Activated T-cell treated with anti-CD3 and anti-CD28 coated beads for 4 hours (primary cell): ENCODE data around the gene PLPP3.
"Not testable (repeated sequence)": the region's sequence is repeated elsewhere in the genome, so short reads cannot be mapped to it uniquely, and the experiment has no call there.

Experiments
- DNase-seq: peaks from one replicate; pipeline ENCODE4 v3.0.0-alpha.2; 2020

The PLPP3 gene

DNA sequence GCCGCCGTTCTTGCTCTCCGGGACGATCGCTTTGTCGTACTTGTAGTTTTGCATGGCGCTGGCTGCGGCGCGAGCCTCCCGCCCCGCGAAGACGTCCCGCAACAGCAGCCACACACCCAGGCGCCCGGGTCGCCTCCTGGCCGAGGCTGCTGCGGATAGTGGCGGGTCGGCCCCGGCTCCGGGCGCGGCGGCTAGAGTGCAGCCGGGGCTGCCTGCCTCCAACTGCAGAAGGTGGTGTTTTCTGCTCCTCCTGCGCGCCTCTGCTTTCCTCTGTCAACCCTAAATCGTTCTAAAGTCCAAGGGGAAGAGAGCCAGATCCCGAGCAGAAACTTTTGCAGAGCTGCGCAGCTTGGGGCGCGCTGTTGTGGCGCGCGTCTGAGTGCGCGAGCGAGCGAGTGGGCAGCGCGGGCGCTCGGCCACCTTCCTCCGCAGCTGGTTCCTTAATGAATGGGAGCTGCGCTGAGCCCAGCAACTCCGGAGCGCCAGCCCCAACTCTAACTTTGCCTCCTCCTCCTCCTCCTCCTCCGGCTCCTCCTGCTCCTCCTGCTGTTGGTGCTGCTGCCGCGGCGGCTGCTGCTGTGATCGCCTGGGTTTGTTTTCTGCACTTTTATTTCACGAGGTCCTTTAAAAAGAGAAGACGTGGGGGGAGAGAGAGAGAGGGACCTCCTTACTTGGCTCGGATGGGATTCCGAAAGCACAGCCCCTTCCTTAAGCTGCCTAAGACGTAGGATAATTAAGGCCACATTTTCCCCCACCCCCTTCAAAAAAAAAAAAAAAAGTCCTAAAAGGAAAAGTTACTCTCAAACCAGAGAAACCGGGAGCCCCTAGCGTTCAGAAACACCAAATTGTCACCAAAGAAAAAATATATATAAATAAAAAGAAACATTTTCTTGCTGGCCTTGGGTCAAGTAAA, at the start of gene PLPP3:
Gene PLPP3, minus strand, starts transcription at position 601 of the 913 bp plus-strand sequence. Its CDS starts 547 bp downstream, at position 54.
- DNase-seq, result no peak

DNA sequence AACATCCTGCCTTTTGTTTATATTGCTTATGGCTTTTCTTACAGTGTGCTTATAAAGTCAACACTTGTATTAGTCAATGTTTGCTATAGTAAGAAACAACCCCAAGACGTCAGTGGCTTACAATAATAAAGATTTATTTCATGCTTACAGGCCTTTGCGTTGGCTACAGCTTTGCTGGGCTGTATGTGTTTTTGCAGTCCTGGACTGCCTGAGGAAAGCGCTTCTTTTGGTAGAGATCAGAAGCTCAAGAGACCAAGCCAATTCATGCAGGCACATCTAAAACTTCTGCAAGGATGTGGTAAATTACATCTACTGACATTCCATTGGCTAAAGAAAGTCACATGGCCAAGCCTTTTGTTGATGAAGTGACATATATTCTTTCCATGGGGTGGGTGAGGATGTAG, 48.3 kb upstream of the PLPP3 start:
- DNase-seq, result no peak

DNA sequence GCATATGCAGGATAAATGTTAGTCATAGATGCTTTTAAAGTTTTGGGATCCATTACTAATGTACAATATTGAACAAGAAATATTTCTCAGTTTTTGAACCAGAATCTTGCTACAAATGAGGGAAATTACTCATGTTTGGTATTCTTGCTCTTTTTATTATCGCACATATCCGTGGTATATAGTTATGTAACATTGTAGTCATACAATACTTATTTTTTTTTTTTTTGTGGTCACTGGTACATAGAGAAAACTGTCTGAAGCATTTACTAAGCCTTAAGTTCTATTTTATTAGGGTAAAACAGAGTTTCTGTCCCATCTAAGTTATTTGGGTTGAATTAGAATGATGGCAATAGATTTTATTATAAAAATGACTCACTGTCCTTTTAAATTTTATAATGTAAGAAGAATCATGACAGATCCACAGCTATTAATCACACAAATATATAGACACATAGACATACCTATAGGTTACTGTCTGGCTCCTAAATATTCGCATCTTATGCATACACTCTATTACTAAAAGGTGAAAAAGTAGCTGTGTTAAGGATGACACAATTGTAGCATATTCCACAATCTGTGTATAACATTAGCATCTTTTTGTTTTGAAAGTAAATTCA, 47.8 kb upstream of the PLPP3 start:
- no peak for DNase-seq

DNA sequence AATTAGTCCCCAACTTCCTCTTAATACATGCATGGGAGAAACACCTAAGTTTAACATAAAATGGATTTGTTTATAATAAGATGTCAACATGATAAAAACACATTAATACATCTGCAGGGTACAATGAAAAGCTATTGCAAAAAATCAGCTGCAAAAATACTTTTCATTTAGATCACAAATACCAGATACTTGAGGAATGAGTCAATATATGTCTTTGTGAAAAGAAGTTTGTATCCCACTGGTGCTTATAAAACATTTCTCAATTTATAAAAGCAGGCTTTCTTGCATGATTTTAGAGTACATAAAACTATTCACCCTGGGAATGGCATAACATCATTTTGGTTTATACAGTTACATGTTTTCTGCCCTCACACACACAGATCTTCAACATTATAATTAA, 47.2 kb upstream of the PLPP3 start:
- DNase-seq, result no peak

DNA sequence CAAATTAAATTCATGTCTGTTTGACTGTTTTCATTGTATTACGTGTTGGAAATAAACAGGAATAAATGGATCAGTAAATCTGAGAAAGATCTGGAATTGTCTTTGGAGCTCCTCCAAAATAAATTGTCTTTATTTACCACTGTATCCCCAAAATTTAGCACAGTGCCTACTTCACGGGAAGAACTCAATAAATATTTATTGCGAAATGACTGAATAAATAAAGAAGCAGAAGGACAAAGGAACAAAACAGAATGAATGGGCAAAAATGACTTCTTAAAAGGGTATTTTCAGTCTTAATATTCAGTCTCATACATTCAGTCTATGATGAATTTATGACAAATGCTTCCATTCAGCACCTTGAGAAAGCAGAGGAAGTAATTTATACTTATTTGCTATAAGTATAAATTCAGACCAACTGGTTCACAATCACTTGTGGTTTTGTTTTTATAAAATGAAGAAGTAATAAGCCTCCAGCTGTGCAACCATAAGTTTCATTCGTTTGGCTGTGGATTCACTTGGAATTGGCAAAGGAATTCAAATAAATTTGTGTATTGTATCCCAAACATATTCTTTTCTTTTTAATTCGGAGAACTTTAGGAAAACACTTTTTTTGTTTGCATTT, 46.6 kb upstream of the PLPP3 start:
- DNase-seq, result no peak

DNA sequence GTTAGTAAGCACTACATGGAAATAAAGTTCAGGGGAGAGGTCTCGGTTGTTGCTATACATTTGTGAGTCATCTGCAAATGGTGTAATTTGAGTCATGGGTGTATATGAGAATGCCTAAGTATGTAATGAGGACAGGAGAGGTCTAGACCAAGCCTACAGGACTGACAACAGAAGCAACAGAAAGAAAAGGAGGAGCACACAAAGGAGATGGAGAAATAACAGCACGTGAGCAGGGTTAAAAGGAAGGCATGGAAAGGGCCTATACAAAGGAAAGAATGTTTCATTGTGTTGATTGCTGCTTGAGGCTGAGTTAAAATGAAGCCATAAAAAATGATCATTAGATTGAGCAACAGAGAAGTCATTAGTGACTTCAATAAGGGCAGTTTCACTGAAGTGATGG, 37.8 kb upstream of the PLPP3 start:
- DNase-seq, result no peak

DNA sequence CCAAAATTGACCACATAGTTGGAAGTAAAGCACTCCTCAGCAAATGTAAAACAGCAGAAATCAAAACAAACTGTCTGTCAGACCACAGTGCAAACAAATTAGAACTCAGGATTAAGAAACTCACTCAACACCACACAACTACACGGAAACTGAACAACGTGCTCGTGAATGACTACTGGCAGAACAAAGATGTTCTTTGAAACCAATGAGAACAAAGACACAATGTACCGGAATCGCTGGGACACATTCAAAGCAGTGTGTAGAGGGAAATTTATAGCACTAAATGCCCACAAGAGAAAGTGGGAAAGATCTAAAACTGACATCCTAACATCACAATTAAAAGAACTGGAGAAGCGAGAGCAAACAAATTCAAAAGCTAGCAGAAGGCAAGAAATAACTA, 31.4 kb upstream of the PLPP3 start:
- DNase-seq, result not testable (repeated sequence)

DNA sequence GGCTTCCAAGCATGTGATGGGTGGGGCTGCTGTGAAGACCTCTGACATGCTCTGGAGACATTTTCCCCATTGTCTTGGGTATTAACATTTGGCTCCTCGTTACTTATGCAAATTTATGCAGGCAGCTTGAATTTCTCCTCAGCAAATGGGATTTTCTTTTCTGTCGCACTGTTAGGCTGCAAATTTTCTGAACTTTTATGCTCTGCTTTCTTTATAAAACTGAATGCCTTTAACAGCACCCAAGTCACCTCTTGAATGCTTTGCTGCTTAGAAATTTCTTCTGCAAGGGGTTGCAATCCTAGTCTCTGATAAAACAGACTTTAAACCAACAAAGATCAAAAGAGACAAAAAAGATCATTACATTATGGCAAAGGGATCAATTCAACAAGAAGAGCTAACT, 30.7 kb upstream of the PLPP3 start:
- DNase-seq, result not testable (repeated sequence)

DNA sequence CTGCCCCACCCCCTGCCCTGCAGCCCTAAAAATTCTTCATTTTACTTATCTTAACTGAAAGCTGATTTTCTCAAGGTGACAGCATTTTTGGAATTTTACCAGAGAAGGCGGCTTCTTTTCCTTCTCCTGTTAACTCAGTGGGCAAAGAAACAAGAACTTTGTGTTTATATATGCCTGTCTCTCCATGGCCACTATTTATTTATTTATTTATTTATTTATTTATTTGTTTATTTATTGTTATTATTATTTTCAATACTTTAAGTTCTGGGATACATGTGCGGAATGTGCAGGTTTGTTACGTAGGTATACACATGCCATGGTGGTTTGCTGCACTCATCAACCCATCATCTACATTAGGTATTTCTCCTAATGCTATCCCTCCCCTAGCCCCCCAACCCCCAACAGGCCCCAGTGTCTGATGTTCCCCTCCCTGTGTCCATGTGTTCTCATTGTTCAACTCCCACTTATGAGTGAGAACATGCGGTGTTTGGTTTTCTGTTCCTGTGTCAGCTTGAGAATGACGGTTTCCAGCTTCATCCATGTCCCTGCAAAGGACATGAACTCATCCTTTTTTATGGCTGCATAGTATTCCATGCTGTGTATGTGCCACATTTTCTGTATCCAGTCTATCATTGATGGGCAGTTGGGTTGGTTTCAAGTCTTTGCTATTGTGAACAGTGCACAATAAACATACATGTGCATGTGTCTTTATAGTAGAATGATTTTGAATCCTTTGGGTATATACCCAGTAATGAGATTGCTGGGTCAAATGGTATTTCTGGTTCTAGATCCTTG, 16.2 kb upstream of the PLPP3 start:
- not testable (repeated sequence) for DNase-seq

DNA sequence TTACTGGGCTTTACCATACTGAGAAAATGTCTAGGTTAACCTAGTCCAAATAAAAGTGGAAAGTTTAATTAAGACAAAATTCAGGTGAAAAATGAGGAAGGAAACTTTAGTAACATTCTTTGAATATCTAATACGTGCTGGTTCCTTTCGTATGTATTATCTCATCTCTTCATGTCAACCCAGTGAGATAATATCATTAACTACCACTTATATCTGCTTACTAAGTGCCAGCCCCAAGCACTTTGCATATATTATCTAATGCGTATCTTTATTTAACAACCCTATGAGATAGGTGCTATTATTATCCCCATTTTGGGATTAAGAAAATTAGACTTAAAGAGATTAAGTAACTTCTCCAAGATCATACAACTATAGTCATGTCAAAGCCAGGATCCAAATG, 12.5 kb upstream of the PLPP3 start:
- no peak for DNase-seq

DNA sequence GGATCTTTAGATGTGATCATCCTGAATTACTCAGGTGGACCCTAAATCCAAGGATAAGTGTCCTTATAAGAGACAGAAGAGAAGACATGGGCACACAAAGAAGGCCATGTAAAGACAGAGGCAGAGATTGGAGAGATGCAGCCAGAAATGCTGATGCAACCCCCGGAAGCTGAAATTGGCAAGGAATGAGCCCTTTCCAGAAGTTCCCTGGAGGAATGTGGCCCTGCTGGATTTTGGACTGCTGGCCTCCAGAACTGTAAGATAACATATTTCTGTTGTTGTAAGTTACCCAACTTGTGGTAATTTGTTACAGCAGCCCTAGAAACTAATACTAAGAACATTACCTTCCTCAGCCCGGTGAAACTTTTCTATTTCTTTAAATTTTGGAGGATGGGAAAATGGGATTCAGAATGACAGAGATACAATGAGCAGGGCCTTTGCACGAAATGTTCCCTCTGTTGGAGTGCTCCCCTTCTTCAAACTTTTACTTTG, 11.2 kb upstream of the PLPP3 start:
- no peak for DNase-seq

DNA sequence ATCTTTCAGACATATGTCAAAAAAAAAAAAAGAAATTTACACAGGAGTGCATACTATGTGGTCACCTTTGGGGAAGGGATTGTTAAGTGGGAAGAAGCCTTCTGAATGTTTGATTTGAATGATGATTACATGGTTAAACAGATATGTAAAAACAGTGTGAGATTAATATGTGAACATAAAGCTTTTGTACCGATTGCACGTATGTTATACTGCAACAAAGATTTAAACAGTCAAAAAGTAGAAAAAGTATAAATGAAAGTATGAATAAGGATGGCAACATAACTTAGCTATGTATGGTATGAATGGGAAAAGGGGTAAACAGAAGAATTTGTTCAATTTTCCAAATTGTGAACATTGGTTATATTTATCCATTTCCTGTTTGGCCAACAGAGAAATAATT, 10.0 kb upstream of the PLPP3 start:
- no peak for DNase-seq

DNA sequence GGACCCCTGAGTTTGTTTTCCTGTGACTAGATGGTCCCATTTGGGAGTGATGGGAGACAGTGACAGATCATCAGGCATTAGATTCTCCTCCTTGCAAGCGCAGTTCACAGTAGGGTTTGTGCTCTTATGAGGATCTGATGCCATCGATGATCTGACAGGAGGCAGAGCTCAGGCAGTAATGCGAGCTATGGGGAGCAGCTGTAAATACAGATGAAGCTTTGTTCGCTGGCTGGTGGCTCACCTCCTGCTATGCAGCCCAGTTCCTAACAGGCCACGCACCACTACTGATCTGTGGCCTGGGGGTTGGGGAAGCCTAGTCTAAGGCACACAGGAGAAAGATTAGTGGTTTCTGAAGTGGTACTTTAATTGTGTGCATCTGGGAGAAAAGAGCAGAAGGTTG, 7.1 kb upstream of the PLPP3 start:
- no peak for DNase-seq

DNA sequence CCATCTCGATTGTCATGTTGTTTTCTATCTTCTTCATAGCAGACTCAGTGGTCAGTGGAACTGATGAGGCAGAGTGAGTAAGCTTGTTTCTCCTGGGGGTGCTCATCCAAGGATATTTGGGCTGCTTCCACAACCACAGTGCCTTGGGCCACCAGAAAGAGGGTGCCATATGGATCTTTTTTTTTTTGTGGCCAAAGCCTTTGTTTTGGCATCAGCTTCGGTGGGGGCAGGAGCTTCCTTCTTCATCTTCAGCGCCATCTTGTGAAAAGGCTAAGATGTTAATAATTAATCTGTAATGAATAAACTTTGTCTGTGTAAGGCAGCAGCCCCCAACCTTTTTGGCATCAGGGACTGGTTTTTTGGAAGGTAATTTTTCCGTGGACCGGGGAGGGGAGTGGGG, 6.6 kb upstream of the PLPP3 start:
- DNase-seq, result no peak

DNA sequence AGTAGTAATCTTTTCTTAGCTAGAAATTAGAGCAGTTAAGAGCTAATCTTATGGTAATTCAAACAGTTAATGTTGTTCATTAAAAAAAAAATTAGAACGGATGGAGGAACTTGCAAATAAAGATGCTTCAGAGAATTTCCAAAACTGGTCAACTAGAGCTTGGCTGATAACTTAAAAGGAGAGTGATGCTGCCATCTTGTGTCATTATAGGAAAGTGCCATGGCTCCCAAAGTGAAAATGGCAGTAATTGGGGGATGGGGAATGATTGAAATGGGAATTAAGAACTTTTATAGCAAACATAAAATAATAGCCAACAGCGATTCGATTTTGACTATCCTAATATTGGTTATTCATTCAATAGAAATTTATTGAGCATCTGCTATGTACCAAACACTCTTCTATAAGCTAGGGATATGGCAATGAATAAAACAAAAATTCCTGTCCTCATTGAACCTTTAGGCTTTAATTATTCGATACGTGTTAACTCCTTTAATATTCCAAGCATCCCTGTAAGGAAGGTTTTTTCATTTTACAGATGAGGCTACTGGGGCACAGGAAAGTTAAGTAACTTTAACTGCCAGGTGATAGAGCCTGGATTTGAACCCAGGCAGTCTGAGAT, 5.7 kb upstream of the PLPP3 start:
- DNase-seq, result no peak

DNA sequence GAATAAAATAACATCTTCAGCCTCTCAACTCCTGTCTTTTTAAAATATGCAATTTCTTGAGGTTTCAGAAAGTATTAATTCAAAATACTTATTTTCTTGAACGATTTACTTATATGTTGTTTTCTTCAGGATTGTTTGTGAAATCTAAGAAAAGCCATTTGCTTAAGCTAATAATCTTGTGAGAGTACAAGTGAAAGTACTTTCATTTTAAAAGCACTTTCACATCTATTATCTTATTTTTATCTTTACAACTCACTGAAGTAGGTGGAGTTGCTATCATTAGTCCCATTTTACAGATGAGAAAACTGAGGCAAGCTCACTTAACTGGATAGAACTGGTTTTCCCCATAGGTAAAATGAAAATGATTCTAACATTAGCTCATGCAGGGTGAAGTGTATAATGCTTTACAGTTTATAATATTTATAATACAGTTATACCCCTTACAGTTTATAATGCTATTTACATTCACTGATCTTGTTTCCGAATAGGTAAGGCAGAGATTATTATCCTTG, 4.7 kb upstream of the PLPP3 start:
- DNase-seq, result no peak

DNA sequence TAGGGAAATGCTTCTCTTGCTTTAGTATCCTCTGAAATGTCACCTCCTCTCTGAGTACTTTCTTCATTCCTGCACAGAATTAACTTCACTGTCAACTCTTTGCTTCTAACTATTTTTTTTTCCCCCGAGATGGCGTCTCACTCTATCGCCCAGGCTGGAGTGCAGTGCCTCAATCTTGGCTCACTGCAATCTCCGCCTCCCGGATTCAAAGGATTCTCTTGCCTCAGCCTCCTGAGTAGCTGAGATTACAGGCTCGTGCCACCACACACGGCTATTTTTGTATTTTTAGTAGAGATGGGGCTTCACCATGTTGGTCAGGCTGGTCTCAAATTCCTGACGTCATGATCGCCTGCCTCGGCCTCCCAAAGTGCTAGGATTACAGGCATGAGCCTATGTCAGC, 1.4 kb upstream of the PLPP3 start:
- no peak for DNase-seq

DNA sequence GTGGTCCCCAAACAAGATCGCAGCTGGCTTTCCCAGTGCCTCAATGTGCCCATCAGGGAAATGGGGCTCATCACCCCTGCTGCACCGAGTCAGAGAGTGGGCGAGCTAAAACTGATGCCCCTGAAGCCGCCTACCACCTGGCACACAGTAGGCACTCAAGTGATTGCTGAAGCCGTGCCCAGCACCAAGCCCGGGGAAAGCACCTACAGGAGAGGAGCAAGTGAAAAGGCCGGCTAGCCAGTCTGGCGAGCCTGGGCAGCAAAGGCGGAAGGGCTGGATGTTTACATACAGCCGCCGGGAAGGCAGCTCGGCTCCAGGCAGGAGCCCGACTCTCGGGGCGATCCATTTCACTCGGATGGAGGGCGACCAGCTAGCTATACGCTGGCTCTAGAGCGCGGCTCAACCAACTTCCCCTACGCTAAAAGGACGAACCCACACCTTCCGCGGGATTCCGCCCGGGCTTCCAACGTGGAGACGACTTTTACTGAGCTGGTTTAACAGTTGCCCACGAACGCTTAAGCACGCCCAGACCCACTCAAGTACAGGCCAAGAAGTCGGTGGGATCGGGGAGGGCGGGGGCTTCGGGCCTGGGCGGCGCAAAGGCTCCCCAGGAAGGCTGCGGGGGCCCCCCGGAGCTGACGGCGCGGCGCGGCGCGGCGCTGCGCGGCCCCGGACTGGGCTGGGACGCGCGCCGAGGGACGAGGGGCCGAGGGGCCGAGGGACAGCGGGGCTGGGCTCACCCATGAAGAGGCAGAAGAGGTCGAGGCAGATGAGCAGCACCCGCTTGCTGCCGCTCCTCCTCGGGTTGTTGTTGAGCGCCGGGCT, 1.0 kb downstream of the PLPP3 start:
- DNase-seq, result no peak

DNA sequence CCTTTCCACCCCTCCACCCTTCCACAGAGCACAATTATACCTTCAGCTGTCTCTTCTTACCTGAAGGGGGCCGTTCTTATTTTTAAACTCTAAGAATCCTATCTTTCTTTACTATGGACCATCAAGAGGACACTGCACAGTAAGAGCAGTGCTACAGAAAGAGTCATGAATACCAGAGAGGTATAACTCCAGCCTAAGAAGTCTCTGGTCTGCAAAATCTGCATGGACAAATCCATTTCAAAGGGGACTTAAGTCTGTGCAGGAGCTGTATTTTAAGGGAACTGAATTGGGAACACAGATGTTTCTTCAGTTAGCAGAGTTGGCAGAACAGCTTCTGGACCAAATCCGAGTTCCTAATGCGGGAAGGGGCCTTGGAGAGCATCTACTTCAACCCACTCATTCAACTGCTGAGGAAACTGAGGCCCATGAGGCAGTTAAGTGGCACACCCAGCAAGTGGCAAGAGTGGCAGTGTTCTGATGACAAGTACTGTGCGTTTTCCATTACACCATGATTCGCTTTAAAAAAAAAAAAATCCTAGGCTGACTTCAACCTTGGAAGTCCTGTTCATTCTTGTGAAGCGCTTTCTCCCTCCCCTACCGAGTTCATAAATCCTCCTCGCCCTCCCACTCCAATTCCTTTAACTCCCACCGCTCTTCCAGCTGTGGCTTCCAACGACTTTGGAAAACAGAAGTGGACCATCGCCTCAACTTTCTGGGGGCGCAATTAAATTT, 1.8 kb downstream of the PLPP3 start:
- no peak for DNase-seq

DNA sequence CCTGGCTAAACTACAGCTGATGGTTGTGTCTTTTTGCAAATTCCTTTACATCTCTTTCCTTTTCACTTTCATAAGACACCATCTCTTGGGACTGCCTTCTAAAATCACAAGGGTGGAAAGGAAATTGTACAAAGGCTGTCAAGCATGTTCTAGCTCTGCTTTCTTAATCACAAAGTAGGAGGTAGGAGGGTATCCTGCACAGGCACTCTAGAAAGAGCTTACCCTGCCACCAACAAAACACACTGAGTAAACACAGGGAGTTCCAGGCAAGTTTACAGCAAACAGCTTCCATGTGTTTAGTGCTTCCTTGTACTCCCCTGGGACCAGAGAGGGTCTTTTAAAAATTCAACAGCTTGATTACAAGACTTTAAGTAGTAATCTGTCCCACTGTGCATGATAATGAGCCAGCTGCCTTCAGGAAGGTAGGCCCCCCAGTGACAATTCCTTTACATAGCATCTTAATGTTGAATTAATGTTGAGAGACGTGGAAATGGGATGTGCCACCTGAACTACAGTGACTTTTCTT, 2.4 kb downstream of the PLPP3 start:
- no peak for DNase-seq
